Right lobe of liver (tissue), 4 donors: ENCODE data around the gene AIFM2.

Experiments
- CTCF ChIP-seq, 4 donors: fragments of 200-600 bp in 3 of 4; fragments of 450-650 bp in 1 of 4; IDR thresholded peaks; one replicate each; pipeline versions ENCODE4 v1.5.1 to v1.8.0; 2016 to 2022; ENCODE audit warnings: antibody characterized with exemption in 4 of 4, mild to moderate bottlenecking in 2 of 4
- POLR2A ChIP-seq: fragments of 450-650 bp; IDR thresholded peaks from one replicate; pipeline ENCODE4 v1.6.1; 2017; ENCODE audit warnings: antibody characterized with exemption, mild to moderate bottlenecking
- donor health status: DM: no; HTN: no; CAD: no.
- donor health status: DM: no; HTN: no; CAD: no.
- donor health status: DM: no; HTN: yes; CAD: no.

DNA sequence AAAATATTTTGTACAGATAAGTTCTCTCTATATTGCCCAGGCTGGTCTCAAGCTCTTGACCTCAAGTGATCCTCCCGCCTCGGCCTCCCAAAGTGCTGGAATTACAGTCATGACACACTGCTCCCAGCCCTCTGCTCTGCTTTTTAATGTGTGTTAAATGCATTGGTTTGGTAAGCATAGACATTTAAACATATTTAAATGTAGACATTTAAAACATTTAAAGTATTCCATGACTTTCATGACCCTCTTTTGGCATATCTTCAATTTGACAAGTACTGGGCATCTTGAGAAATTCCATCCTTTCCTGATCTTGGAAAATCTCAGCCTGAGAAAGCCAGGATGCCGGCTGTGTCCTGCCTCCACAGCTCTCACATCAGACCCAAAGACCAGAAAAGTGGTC, 42.9 kb upstream of the AIFM2 start:
- TF ChIP-seq CTCF (IDR thresholded peaks at IDR 0.05), result no peak
- no peak for TF ChIP-seq POLR2A
